Activated CD4-positive, CD25-positive, alpha-beta regulatory T cell treated with anti-CD3 and anti-CD28 coated beads, Interleukin-2, amount 50 U/mL, for 24 hours (primary cell): ENCODE data around the gene RHBDF1.

ENCODE experiments used
- ATAC-seq, 2 donors: fragments of 150-1000 bp; cut with Tn5 transposase; one replicate each; pipeline ENCODE4 v1.10.0; 2021; ENCODE audit warnings: mild to moderate bottlenecking in 1 of 2, moderate library complexity in 1 of 2

RHBDF1 gene

DNA sequence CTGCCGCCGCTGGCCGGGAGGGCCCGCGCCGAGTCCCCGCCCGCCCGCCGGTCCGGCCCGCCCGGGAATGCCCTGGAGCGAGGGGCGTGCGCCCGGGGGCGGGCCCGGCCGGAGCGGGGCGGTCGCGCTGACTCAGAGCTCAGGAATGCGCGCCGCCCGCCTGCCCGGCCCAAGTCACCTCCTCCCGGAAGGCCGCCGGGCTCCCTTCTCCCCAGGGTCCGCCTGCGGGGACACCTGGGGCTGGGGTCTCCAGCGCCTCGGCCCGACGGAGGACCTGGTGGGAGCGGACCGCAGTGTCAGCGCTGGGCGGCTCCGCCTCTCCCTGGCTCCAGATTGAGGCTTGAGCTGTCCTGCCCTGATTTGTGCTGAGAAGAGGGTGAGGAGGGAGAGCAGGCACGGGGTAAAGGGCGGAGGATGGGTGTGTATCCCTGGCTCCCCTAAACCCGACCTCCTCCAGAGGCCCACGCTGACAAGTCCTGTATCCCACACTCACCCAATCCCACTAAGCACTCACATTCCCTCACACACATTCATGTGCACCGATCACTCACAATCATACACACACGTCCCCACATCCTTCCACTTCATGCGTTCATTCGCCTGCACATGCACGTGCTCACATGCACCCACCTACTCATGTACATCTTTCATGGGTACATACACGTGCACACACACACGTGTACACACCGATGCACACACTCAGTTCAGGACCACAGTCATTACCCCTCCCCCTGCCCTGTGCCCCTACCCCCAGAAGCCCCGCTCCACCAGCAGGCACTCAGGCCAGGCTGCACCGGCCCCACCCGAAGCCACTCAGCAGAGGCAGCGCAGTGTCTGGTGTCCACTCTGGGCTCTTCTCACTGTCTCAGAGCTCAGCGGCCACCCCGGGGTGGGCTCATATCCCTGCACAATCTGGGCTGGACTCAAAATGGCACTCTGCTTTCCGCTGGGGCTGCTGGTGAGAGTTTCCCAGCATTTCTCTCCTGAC, at the start of gene RHBDF1:
RHBDF1 (minus strand) TSS at position 71 of the 988 bp plus-strand sequence. CDS start 7,616 bp downstream, outside the sequence.
- ATAC-seq = peak; percentile 30 to 39

DNA sequence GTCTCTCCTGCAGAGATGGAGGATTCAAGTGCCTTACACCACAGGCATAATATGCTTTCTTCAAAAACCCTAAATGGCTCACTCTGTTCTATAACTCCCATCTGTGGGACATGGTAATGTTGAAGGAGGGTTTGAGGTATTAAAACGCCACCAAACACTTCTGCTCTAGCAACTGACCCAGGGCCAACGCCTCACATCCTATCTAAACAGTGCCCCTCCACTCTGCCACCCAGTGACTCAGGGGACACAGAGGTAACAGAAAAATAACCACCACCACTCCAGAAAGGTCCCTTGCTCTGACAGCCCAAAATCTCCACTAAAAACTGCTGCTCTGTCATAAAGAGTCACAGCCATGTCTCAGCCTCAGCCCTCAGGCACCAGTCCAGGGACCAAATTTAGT, 48.3 kb upstream of the RHBDF1 start:
- ATAC-seq = no peak

- ATAC-seq = no peak
Measured at GRCh38 chr16:119835-120491, 47.5 kb upstream of the RHBDF1 start.

GRCh38 chr16:119295-119694, 46.9 kb upstream of the RHBDF1 start:
- ATAC-seq = no peak

- ATAC-seq = no peak
Measured at GRCh38 chr16:118857-119256, 46.4 kb upstream of the RHBDF1 start.

- peak; percentile 73 to 79 for ATAC-seq
Measured at GRCh38 chr16:117379-118365, 45.2 kb upstream of the RHBDF1 start.

DNA sequence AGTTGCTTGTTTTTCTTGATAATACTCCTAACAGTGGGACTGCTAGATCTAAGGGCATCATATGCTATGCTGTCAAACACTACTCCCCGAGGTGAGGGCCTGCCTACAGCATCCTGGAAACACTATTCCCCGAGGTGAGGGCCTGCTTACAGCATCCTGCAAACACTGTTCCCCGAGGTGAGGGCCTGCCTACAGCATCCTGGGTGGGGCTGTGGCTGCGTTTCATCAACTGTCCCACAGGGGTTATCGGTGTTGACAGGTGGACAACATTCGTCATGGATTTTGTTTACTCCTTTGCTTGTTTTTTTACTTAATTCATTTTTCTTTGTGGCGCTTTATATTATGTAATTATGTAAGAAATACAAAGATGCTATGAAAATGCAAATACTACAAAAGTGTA, 43.6 kb upstream of the RHBDF1 start:
- no peak for ATAC-seq

GRCh38 chr16:114327-114726, 41.9 kb upstream of the RHBDF1 start:
- no peak for ATAC-seq

DNA sequence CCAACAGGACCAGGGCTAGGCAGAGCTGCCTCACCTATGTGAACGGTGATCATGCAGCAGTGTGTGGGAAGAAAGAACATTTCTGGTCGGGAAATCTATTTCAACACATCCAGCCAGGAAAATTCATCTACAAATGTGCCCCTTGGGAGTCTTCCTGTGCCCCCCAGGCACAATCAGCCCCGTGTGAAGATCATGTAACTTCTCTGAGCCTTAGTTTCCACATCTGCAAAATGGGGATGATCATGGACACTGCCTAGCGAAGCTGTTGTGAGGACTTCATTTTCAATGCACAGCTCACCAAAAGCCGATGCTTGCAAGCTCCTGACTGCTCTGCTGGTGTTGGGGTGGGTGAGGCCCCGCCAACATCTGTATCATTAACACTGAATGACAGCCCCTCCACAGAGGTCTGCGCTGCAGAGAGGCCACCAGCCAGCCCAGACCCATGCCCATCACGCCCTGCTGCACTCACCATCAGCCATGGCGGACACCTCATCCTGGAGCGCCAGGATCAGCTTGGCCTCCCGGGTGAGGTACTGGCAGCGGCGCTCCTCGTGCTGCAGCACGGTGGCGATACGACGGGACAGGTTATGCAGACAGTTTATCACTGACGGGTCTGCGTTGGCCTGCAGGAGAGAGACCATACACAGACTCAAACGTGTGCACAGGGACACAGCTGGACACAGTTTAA, 39.9 kb upstream of the RHBDF1 start:
- no peak for ATAC-seq

- peak; percentile 71 for ATAC-seq
Measured at GRCh38 chr16:106623-107324, 34.3 kb upstream of the RHBDF1 start.

- no peak for ATAC-seq
Measured at GRCh38 chr16:105521-105920, 33.1 kb upstream of the RHBDF1 start.

GRCh38 chr16:104928-105327, 32.5 kb upstream of the RHBDF1 start:
- no peak for ATAC-seq

DNA sequence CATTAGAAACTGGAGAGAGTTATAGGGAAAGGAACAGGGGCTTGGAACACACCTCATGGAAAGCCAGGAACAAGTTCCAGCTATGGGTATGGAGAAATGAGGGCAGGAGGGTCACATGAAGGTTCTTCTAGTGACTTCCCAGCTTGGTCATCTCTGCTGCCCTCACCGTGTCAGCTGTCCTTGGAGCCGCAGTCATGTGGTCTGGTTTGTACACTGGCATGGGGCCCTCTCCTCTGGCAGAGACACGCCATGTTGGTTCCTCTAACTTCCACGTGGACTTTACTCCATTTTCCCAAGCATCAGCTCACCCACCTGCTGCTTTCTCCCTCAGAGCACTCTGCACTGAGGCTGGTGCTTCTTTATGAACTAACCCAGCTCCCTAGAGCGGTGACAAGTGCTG, 31.9 kb upstream of the RHBDF1 start:
- no peak for ATAC-seq

GRCh38 chr16:102060-102855, 29.8 kb upstream of the RHBDF1 start:
- ATAC-seq = no peak

DNA sequence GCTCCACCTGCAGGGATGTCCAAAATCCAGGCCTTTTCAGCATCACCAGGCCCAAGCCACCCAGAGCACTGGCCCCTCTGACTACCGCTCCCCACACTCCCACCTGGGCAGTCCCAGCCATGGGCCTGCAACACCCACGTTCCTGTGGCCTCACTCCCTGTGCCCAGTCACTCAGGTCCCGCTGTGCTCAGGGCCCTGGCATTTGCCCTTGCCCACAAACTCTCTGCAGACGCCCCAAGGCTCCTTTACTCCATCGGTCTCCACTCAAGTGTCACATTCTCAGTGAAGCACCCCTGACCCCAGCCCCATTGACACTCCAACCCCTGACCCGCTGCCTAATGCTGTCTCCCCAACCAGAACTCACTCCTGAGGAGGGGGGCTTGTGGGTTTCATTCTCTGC, 29.2 kb upstream of the RHBDF1 start:
- ATAC-seq = no peak

DNA sequence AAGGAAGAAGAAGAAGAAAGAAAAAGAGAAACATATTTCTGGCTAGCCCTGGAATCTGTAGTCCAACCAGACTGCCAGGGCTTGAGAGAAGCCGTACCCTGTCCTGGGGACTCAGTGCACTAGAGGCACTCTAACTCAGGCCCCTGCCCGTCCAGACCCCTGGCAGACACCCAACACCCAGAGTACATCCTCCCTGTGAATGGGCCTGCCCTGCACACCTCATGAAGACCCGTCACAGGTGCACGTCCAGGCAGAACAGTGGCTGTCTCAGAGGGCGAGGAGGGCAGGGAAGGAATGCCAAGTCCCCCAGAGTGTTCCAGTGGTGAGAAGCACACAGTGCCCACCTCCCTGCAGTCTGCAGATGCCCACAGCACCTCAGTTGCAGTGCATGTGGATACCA, 28.6 kb upstream of the RHBDF1 start:
- no peak for ATAC-seq

DNA sequence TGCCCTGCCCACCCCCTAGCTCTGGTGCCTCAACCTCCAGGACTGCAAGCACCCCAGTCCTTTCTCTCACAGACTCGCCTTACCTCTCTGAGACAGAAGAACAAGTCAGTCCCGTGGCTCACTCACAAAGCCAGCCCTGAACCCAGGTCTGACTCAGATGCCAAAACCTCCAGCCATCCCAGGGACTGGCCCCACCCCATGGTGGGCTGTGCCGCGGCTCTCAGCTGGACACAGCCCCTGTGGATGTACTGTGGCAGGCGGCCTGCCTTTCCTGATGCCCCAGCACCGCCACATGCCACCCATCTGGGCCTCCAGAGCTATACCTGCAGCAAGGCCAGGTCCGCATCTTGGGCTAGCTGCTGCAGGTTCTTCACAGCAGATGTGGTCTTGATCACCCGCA, 25.4 kb upstream of the RHBDF1 start:
- ATAC-seq = no peak

GRCh38 chr16:96935-97381, 24.5 kb upstream of the RHBDF1 start:
- peak; percentile 94 to 95 for ATAC-seq

DNA sequence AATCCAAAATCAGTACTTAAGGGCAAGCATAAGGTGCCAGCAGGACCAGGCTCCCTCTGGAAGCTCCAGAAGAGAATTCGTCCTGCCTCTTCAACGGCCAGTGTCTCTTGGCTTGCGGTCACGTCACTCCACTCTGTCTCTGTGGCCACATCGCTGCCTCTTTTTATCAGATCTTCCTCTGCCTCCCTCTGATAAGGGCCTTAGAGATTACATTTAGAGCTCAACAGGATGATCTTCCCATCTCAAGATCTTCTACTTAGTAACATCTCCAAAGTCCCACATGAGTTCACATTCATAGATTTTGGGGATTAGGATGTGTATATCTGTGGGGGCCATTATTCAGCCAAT, 22.5 kb upstream of the RHBDF1 start:
- no peak for ATAC-seq
